GM18502 (cell line): ENCODE measurements around the gene EPB41L4A.

Source experiments
- ATAC-seq: cut with Tn5 transposase; IDR thresholded peaks from one replicate; pipeline ENCODE4 v1.9.1; 2021; ENCODE audit warnings: mild to moderate bottlenecking; ENCODE audit not compliant: unreplicated experiment, poor library complexity

Gene EPB41L4A

DNA sequence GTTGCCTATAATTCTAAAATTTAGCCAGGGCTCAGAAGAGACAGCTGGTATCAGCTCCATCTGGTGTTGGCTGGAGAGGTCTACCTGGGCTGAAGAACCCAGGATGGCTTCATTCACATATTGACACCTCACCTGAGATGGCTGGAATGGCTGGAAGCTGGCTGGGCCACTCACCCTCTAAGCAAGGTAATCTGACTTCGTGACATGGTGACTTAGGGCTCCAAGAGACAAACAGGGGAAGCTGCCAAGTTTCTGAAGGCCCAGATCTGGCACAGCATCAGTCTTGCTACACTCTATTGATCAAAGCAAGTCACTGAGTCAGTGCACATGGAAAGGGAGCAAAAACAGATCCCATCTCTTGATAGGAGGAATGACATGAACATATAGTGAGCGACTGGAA lies 102.3 kb downstream of the EPB41L4A start:
- ATAC-seq, result no peak

DNA sequence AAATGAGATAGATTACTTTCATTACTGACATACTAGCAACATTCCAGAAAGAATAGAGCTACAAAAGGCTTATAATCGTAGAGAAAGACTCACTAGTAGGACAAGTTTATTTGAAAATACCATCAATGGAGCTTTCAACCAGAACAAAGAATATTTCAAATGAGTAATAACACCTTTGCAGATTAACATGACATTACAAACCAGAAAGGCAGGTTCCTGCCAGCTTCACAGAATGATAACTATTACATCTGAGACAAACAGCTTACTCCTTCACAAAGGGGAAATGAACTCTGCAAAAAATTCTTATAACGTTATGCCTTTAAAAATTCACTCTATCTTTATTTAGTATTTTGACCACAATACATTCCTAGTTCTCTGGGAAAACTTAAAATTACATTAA lies 103.1 kb downstream of the EPB41L4A start:
- no peak for ATAC-seq

DNA sequence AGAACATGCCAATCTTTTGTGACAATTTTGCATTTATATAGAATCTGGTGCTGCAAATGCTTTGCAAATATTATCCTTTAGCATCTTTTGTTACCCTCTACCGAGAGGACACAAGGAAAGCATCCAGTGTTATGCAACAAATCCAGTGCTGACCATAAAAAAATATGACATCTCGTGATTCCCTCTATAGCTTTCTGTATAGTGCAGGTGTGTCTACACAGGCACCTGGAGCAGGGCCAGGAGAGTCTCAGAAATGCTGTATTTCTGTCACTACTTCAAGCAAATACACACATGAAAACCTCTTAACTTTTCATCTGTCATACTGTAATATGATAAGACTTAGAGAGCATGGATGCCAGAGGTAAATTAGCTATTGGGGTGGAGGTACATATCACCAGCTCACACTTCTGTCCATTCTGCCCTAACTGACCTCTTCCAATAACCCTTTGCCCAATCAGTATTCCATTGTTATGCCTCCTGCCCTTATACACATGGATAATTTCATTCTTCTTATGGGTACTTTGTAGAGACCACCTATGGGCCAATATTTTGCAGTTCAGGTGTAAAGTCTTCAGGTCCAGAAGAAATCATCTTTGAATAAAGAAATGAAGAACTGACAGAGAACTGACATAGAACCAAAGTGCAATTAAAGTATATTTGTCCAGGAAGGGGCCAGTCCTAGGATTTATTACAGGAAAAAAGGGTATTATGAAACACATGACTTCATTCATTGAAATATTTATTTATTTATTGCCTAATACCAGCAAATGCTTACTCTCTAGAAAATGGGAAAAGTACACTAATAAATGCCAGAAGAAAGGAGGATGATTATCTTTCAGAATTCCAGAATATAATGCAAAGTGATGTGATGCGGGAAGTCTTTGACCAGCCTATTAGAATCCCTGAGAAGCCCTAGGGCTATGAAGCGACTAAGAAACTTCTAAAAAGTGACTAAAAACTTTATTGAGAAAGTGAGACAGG lies 106.5 kb downstream of the EPB41L4A start:
- no peak for ATAC-seq

DNA sequence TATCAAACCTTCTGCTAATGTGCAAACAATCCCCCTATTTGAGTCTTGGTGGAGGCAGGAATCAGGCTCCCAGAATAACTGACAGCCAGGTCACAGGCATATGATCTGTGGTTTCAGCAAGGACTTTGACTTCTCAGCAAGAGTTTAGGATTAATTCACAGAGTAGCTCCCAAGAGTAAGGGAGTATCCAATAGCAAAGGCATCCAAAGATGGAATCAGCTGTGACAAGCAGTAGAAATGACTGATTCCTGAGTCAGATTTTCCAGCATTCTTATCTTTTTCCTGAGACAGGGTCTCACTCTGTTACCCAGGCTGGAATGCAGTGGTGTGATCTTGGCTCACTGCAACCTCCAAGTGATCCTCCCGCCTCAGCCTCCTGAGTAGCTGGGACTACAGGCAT lies 108.3 kb downstream of the EPB41L4A start:
- no peak for ATAC-seq

DNA sequence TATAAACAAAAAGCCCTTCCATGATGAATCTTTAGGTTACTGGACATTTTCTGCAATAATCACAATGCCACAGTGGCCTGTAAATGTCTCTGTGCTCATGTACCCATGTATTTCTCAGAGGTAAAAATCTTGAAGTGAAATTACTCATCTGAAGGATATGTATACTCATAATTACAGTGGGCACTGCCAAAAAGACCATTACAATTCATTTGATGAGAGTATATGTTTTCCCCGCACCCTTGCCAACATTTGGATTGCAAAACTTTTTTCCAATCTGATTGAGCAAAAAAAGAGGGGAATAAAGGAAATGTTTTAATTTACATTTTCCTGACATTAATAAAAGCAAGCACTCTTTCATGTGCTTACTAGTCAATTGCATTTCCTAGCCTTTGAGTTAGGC lies 110.5 kb downstream of the EPB41L4A start:
- no peak for ATAC-seq

DNA sequence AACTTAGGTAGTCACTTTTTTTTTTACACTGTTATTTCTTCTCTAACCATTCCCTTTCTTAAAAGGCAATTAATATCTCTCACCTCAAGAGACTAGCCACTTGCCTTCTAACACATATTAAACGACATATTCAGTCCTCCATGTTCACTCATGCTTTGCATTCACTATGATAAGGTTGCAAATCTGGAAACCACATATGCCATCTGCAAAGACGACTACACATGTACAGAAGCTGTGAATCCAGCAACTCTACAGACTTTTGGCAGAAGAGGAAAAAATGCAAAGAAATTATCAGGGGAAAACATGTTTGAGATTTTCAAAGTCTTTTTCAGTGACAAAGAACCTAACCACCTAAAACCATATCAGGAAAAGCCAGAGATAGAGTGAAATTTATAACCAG lies 112.1 kb downstream of the EPB41L4A start:
- ATAC-seq, result no peak

DNA sequence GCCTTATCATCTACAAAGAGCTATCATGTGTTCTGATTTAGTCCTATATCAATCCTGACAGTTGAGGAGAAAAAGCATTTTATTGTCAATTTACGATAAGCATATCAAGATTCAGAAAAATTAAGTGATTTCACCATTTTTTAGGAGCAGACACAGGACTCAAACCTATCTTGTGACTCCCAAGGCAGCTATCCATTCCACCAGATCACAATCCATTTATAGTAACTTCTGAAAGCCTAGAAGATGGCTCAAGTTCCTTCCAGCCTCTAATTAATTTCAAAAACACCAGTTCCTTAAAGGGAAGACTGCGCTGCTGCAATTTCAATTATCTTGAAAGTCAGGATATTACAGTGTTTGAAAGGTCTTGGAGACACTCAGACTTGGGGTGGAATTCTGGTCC lies 114.3 kb downstream of the EPB41L4A start:
- ATAC-seq, result no peak

DNA sequence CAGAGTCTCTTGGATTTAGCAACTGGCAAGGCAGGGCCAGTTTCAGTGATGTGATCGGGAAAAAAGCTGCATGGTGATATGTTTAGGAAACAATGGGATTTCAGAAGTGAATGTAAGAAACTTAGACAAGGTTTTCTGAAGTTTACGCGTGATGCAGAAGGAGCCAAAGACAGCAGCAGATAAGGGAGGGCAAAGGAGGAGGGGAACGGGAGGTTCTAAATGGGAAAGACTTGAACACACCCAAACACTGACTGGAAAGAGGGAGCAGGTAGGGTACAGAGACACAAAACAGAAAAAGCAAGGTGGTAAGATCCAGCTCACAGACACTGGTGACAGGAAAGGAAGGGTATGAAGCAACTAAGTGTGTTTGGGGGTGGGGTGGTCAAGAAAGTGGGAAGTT lies 115.4 kb downstream of the EPB41L4A start:
- ATAC-seq, result no peak

DNA sequence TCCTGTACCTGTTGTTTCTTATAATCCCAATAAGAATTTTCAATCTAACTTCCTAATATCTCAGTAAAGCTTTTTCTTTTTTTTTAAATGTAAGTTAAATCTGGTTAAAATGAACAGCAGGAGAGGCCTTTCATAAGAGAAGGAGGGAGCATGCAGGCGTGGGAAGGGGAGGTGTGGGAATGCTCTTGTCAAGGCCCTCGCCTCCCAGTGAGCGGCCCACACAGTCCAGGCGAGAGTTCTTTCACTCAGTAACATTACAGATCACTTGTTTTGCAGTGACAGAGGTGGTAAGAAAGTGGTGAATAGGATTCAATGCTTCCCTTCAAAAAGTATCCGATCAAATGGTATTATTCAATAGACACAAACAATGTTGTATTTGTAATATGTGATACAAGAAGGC lies 125.0 kb downstream of the EPB41L4A start:
- ATAC-seq, result no peak

DNA sequence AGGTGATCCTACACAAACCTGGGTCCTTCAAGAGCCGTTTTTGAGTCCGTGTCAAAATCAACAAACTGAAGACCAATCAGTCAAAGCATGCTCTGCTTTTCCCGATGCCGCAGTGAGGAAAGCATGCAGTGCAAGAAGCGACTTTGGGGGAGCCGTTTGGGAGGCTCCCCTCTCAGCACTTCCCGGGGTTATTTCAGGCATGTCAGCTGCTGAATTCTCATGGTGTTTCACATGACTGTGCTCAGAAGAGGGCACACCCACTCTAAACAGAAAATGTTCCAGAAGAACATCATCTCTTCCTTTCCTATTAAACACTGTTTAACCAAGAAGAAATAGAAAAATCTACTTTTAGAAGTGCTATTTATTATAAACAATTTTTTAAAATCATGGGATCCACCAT lies 125.5 kb downstream of the EPB41L4A start:
- ATAC-seq, result no peak

DNA sequence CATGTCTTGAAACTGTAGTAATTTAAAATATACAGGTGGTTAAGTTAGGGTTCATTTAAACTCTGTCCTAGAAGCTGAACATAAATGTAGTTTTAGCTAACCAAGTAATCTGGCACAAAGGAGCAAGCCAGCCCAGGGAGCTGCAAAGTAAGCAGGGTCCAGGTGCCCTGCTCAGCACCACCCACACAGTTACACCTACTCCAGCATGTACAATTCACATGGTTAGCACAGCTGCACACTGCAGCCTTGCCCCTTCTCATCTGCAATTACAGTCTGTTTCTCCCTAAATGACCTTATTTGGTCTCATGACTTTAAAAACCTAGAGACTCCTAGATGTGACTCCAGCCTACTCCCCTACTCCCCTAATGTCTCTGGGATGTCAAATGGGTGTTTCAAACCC lies 128.4 kb downstream of the EPB41L4A start:
- ATAC-seq, result no peak

DNA sequence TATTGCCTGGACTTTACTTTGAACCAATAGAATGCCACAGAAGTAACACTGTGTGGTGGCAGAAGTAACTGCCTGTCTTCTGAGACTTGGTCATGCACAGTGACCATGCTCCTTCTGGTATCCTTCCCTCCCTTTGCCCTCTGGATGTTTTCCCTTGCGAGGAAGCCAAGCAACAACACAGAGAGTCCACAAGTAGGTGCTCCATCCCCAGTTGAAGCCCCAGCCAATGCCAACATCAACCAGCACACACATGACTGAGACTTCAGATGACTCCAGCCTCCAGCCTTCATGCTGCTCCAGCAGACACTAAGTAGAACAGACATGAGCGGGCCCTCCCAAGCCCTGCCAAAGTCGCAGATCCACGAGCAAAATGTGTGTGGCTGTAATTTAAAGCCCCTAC lies 129.6 kb downstream of the EPB41L4A start:
- ATAC-seq, result no peak

DNA sequence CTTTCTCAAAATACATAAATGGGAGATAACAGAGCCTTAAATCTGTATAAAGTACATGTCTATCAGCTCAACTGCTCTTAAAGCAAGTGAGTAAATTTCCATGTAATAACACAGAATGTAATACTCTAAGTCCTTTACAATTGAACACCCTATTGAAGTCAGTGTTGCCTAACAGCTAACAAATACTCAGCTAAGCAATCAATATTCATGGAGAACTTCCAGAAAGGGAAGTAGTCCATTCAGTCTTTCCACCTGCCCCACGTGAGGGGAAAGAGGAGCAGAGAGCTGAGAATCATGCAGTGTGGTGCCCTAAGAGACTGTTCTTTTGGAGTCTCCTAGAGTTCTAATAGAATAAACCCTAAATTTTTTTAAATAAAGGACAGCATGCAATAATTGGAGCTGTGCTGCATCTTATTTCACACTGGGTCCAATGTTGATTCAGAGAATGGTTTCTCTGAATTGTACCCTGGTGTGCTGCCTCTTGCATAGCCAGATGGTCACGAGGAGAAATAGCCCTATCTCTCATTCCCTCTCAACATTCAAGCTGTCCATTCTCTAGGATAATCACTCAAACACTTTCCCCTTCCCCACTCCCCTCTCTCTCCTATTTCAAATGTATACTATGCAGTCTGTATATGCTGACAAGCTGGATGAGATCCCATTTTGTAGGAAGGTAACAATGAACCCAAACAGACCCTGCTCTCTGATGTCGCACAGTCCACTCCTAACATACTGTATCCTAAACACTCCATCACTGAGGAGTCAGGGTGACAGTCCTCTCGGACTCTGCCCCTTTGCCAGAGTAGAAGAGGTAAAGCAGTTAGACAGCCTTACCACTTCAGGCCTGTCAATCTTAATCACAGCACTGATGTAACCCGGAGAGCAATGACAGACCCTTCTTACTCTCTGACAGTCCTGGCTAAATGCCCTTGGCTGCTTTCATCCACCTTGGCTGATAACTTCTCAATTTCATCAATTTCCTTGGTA lies 134.8 kb downstream of the EPB41L4A start:
- ATAC-seq, result no peak

DNA sequence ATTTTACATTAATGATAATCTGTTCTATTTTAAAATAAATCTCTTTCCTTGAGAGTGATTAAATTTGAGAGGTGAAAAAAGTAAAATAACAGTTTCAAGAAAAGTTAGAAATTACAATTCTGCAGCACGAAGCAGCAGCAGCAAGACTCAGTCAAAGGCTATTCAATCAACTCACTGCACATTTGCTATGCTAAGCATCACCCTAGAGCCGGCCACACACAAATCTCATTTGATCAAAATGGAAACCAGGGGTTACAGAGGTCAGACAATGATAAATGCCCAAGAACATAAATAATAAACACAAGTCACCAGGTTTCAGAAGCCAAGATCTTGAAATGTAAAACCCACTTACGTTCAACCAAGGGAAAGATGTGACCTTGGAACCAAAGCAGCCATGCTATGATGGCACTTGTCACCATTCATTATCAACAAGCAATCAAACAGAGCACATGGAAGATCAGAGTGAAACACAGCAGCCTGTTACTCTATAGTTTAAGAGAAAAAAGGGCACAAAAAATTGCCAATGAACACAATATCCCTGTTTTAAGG lies 136.0 kb downstream of the EPB41L4A start:
- no peak for ATAC-seq

DNA sequence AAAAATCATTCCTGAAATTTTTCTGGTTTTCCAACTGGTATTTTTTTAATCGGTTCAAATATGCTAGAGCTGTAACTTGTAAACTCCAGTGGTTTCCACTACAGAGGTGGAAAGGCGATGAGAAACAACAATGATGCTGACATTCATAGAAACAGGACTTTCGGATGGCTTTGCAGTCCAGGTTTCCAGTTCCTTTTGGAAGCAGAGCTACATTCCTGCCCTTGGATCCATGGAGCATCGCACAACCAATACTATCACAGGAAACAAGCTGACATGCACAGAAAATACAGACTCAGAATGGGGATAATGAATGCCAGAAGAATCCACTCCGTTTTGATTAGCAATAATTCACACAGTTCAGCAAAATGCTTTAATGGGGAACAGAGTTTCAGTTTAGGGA lies 140.0 kb downstream of the EPB41L4A start:
- no peak for ATAC-seq

DNA sequence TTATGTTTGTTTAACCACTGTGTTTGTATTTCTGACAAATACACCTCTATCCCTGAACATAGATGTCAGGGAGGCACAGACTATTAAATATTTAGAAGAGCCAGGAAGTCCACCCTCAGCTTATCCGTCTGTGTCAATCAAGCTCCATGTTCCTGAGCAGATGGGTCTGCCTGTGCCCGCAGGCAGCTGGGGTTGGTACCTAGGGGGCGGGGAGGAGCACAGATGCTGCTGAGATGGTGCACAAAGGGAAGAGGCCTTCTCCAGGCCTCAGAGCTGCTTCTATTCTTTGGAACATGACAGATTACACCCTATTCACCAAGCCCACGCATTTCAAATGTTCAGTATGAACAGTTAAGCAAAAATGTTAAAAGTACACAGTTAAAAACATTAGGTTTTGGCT lies 142.1 kb downstream of the EPB41L4A start:
- no peak for ATAC-seq

DNA sequence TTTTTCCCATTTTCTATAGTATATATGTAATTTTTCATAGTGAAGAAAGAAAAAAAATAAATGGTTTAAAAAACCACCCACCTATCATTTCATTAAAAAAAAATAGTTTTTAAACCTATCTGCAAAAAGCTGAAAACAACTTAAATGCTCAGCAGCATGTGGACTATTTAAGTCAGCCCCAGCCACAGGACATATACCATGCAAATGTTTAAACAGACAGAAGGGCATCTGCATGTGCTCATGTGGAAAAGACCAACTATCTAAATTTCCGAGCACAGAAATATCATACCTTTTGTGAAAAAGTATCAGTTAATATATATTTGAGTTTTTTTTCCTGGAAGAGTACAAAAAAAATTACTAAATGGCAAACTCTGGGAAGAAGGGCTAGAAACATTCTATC lies 143.4 kb downstream of the EPB41L4A start:
- no peak for ATAC-seq

DNA sequence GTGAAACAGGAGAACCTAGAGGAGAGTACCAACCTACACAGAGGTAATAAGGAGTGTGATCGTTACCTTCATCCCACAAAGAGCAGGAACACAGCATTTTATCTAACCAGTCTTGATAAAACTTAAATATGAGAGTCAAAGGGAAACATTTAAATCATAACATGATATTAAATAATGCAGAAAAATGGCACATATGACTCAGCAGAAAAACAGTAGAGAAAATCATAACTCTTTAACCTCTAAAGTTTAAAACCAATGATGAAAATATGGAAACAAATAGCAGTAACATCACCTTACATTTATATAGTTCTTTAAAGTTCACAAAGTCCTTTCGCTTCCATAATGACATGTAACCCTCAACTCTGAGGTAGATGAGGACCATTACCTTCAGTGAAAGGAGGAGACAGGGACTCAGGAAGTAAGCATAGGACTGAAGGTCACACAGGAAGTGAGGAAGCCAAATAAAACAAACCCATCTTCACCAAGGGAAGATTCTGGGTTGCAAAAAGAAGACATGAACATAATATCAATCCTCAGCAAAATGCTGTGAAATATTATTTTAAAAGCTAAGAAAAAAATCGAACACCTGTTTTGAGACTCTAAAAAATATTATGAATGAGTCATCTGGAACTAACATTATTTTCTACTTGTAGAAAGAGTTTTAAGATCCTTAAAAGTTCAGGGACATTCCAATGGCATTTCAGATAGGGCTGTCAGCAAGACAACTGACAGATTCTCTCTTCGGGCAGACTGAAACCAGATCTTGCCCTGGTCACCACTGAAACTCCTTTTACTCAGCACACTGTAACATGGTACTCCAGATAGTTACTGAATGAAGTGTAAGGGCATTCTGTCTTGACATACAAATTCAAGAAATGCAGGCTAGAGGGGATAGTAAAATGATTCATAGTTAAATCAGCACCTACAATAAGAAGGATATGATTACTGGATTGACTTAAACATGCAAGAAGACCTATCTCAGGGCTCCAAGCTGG lies 148.5 kb downstream of the EPB41L4A start:
- peak; percentile 58 for ATAC-seq

DNA sequence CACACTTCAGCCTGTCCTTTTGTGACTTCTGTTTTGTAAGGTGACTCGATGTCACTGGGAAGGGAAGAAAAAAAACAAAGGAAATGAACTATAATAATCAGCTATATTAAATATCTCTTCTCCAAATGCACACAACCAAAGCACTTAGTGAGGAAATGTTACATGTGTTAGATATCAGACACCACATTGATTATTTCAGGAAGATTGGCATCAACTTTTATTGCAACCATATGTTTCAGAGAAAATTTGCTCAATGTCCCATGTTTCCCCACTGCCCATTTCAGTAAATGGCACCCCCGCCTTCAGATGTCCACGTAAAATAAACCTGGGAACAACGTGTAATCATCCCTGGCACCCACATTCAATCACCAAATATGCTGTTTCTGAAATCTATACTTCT lies 151.8 kb downstream of the EPB41L4A start:
- no peak for ATAC-seq

DNA sequence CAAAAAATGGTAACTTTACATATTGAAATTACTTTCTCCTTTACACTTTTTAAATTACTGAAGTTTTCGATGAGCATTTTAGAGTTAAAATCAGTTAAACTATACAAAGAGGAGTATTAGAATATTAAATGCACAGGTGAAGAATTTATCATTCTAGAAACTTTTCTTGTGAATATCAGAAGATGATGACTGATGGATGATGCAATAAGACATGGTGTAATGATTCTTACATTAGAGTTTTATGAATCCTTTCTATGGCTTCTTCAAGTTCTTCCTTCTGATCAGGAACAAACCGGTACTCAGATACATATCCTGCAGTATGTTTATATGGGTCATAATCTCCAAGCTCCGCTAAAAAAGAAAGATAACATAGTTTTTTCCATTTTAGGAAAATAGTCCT lies 154.4 kb downstream of the EPB41L4A start:
- ATAC-seq, result no peak
